Measurements from ENCODE around the gene HEMGN. TPM values are rescaled to one million over a fixed set of nuclear protein-coding genes. Genes with fewer than 3 reads are reported as not detected.

The HEMGN gene
- total and polyA plus RNA-seq, 2 donors (not counting 1 experiment from before 2014, with no cell fraction given), result 0.06 TPM; not detected in 1

GRCh38 chr9:97975376-97975775, 37.4 kb upstream of the HEMGN start:
- Histone ChIP-seq H3K9ac (ENCODE audit: low read length) (no peak overlapping the region), H3K79me2 (ENCODE audit: control insufficient read depth, insufficient read depth, low read length) (no peaks in the 10 kb centered on the region), H4K20me1 (ENCODE audit: control insufficient read depth, insufficient read depth, low read length, poor library complexity, severe bottlenecking) (no peaks in the 10 kb centered on the region), H2AFZ (ENCODE audit: insufficient read depth, low read depth, low read length, poor library complexity, severe bottlenecking) (no peak overlapping the region), H3K4me2 (replicated peaks; ENCODE audit: low read depth, low read length, poor library complexity, severe bottlenecking) (no peak overlapping the region), H3K4me1 (ENCODE audit: control insufficient read depth in 2 of 2, insufficient read depth in 2 of 2, low read length in 2 of 2) (no peaks in the 10 kb centered on the region), H3K4me3 (ENCODE audit: control extremely low read depth in 1 of 5, extremely low read depth in 1 of 5, insufficient read depth in 1 of 5, low read depth in 2 of 5, low read length in 4 of 5) (no peak overlapping the region), H3K9me3 (ENCODE audit: control extremely low read depth in 1 of 3, control insufficient read depth in 2 of 3, insufficient read depth in 1 of 3, low read length in 2 of 3) (peaks cover 0 to 8% (median 0%) of the 10 kb centered on the region in 3 donors), H3K27me3 (replicated peaks in 1 of 4; ENCODE audit: control extremely low read depth in 1 of 4, control insufficient read depth in 3 of 4, insufficient read depth in 4 of 4, low read length in 3 of 4) (no peaks in the 10 kb centered on the region), H3K27ac (ENCODE audit: low read length in 2 of 2) (no peak overlapping the region), H3K36me3 (replicated peaks in 1 of 2; ENCODE audit: control extremely low read depth in 1 of 2, control insufficient read depth in 1 of 2, extremely low read depth in 1 of 2, insufficient read depth in 2 of 2, low read length in 1 of 2) (no peaks in the 10 kb centered on the region)
- TF ChIP-seq EZH2 (IDR thresholded peaks at IDR 0.05; ENCODE audit: borderline replicate concordance, insufficient read depth, low read depth, low read length, poor library complexity, severe bottlenecking), result no peak
- TF ChIP-seq, protein P1, sequence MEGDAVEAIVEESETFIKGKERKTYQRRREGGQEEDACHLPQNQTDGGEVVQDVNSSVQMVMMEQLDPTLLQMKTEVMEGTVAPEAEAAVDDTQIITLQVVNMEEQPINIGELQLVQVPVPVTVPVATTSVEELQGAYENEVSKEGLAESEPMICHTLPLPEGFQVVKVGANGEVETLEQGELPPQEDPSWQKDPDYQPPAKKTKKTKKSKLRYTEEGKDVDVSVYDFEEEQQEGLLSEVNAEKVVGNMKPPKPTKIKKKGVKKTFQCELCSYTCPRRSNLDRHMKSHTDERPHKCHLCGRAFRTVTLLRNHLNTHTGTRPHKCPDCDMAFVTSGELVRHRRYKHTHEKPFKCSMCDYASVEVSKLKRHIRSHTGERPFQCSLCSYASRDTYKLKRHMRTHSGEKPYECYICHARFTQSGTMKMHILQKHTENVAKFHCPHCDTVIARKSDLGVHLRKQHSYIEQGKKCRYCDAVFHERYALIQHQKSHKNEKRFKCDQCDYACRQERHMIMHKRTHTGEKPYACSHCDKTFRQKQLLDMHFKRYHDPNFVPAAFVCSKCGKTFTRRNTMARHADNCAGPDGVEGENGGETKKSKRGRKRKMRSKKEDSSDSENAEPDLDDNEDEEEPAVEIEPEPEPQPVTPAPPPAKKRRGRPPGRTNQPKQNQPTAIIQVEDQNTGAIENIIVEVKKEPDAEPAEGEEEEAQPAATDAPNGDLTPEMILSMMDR (IDR thresholded peaks at IDR 0.05), result no peak
- DNase-seq, result no peak
- intact Hi-C loops (cut with micrococcal nuclease), result no loop called here
- CTCF ChIA-PET, result no interaction called here
- H3K27ac Mint-ChIP-seq, result no peak overlapping the region
- H3K4me1 Mint-ChIP-seq, result no peaks in the 10 kb centered on the region
- no peak for ATAC-seq (ENCODE audit: low read depth)
- peaks cover 6% of the 10 kb centered on the region for H3K27me3 Mint-ChIP-seq
- WGBS (ENCODE audit: insufficient coverage), result 27% methylated on average over 1 of the region's 1 CpG
- H3K4me3 Mint-ChIP-seq, result no peak overlapping the region
- POLR2A ChIA-PET, result no interaction called here
- H3K9me3 Mint-ChIP-seq (ENCODE audit: insufficient read depth), result peaks cover 3% of the 10 kb centered on the region

GRCh38 chr9:97972753-97973152, 34.8 kb upstream of the HEMGN start:
- peaks cover 8% of the 10 kb centered on the region for H3K27me3 Mint-ChIP-seq
- no peak overlapping the region for H2AFZ ChIP-seq (ENCODE audit: insufficient read depth, low read depth, low read length, poor library complexity, severe bottlenecking)
- no peak overlapping the region for H3K4me3 Mint-ChIP-seq
- peaks cover 0 to 3% (median 0%) of the 10 kb centered on the region in 4 experiments for H3K27me3 ChIP-seq (replicated peaks in 1 of 4; ENCODE audit: control extremely low read depth in 1 of 4, control insufficient read depth in 3 of 4, insufficient read depth in 4 of 4, low read length in 3 of 4)
- no peak overlapping the region for H3K4me3 ChIP-seq (ENCODE audit: control extremely low read depth in 1 of 5, extremely low read depth in 1 of 5, insufficient read depth in 1 of 5, low read depth in 2 of 5, low read length in 4 of 5)
- CTCF ChIA-PET, result interaction anchor here (1.2 kb wide), 1 partner anchor 10 kb away, joined by 3 read pairs; the partner anchor contains the start of gene ANP32B
- DNase-seq, result no peak
- WGBS (ENCODE audit: insufficient coverage), result 100% methylated on average over 3 of the region's 4 CpGs
- no peak for ATAC-seq (ENCODE audit: low read depth)
- H3K27ac ChIP-seq (ENCODE audit: low read length in 2 of 2), result no peak overlapping the region
- H3K4me2 ChIP-seq (replicated peaks; ENCODE audit: low read depth, low read length, poor library complexity, severe bottlenecking), result no peak overlapping the region
- peaks cover 0 to 8% (median 0%) of the 10 kb centered on the region in 3 donors for H3K9me3 ChIP-seq (ENCODE audit: control extremely low read depth in 1 of 3, control insufficient read depth in 2 of 3, insufficient read depth in 1 of 3, low read length in 2 of 3)
- H3K27ac Mint-ChIP-seq, result no peak overlapping the region
- peaks cover 3% of the 10 kb centered on the region for H3K9me3 Mint-ChIP-seq (ENCODE audit: insufficient read depth)
- TF ChIP-seq EZH2 (IDR thresholded peaks at IDR 0.05; ENCODE audit: borderline replicate concordance, insufficient read depth, low read depth, low read length, poor library complexity, severe bottlenecking), result no peak
- TF ChIP-seq, protein P1 (IDR thresholded peaks at IDR 0.05), result no peak
- H3K36me3 ChIP-seq (replicated peaks in 1 of 2; ENCODE audit: control extremely low read depth in 1 of 2, control insufficient read depth in 1 of 2, extremely low read depth in 1 of 2, insufficient read depth in 2 of 2, low read length in 1 of 2), result no peaks in the 10 kb centered on the region
- intact Hi-C loops (cut with micrococcal nuclease), result no loop called here
- POLR2A ChIA-PET, result no interaction called here
- no peaks in the 10 kb centered on the region for H3K4me1 Mint-ChIP-seq
- H3K4me1 ChIP-seq (ENCODE audit: control insufficient read depth in 2 of 2, insufficient read depth in 2 of 2, low read length in 2 of 2), result no peaks in the 10 kb centered on the region
- no peaks in the 10 kb centered on the region for H4K20me1 ChIP-seq (ENCODE audit: control insufficient read depth, insufficient read depth, low read length, poor library complexity, severe bottlenecking)
- H3K9ac ChIP-seq (ENCODE audit: low read length), result no peak overlapping the region
- no peaks in the 10 kb centered on the region for H3K79me2 ChIP-seq (ENCODE audit: control insufficient read depth, insufficient read depth, low read length)
